ENCODE measurements around the gene PAX9.

- TF ChIP-seq CTCF (IDR thresholded peaks at IDR 0.05; ENCODE audit: poor library complexity, severe bottlenecking) (no peak), MXI1 (conservative IDR thresholded peaks at IDR 0.05; ENCODE audit: poor library complexity, severe bottlenecking) (no peak), REST (IDR thresholded peaks at IDR 0.05; ENCODE audit: borderline replicate concordance) (no peak), SMC3 (conservative IDR thresholded peaks at IDR 0.05; ENCODE audit: poor library complexity) (no peak), EZH2 (IDR thresholded peaks at IDR 0.05; ENCODE audit: borderline replicate concordance, insufficient read depth, low read length, poor library complexity, severe bottlenecking) (no peak)
Observed at GRCh38 chr14:36721877-36722276, 60.2 kb downstream of the PAX9 start.

Data from neural cell (in vitro differentiated cells).